HFFc6 (cell line): Measurements from ENCODE around the gene PPP2R5C. TPM values are rescaled to one million over a fixed set of nuclear protein-coding genes. Genes with fewer than 3 reads are reported as not detected.

Experiments used
- DNase-seq: peaks from one replicate; pipeline ENCODE4 v3.0.0-alpha.2; 2018
- H3K27ac Mint-ChIP-seq: 2 replicates; pipeline ENCODE4 v1.8.0; 2020; ENCODE audit warnings: mild to moderate bottlenecking, mixed read lengths
- H3K27me3 Mint-ChIP-seq: 2 replicates; pipeline ENCODE4 v1.8.0; 2021; ENCODE audit warnings: mild to moderate bottlenecking, moderate library complexity, mixed read lengths; ENCODE audit not compliant: insufficient read depth
- H3K36me3 Mint-ChIP-seq: 2 replicates; pipeline ENCODE4 v1.8.0; 2021; ENCODE audit warnings: low read depth, mixed read lengths
- H3K4me1 Mint-ChIP-seq: 2 replicates; pipeline ENCODE4 v1.8.0; 2020; ENCODE audit warnings: low read depth, mixed read lengths
- H3K4me3 Mint-ChIP-seq: 2 replicates; pipeline ENCODE4 v1.8.0; 2020; ENCODE audit warnings: mild to moderate bottlenecking, moderate library complexity, mixed read lengths
- H3K9me3 Mint-ChIP-seq: 2 replicates; pipeline ENCODE4 v1.8.0; 2020; ENCODE audit warnings: mild to moderate bottlenecking, mixed read lengths
- CTCF ChIP-seq: fragments of 200-600 bp; sonication (generic); IDR thresholded peaks from 2 replicates; pipeline ENCODE4 v1.5.0; 2021; ENCODE audit warnings: antibody characterized with exemption, mild to moderate bottlenecking
- total RNA-seq, 6 experiments: library from RNA; stranded (reverse); fragmentation: NEBNext Ultra II Directional; extraction: Animal tissue kit (Norgen Biotek cat#: 25700); gene quantifications; 2 replicates in 1 of 6; 3 replicates in 5 of 6; pipeline ENCODE4 v1.2.3, GENCODE V29; 2021

Gene PPP2R5C
- total RNA-seq, 6 experiments from 2014 or later, result 108 to 128 (median 122) TPM

- Mint-ChIP-seq H3K4me3 (no peak overlapping the region), H3K27ac (no peak overlapping the region), H3K4me1 (no peaks in the 10 kb centered on the region), H3K36me3 (peaks cover 11% of the 10 kb centered on the region), H3K9me3 (no peaks in the 10 kb centered on the region), H3K27me3 (peaks cover 8% of the 10 kb centered on the region)
- DNase-seq, result no peak
- no peak for TF ChIP-seq CTCF
Measured at GRCh38 chr14:101914083-101914482, 152.6 kb downstream of the PPP2R5C start.

- Mint-ChIP-seq H3K36me3 (peaks cover 9% of the 10 kb centered on the region), H3K4me3 (no peak overlapping the region), H3K9me3 (no peaks in the 10 kb centered on the region), H3K4me1 (no peaks in the 10 kb centered on the region), H3K27me3 (peaks cover 8% of the 10 kb centered on the region), H3K27ac (no peak overlapping the region)
- no peak for TF ChIP-seq CTCF
- DNase-seq, result no peak
Measured at GRCh38 chr14:101915871-101916815, 154.6 kb downstream of the PPP2R5C start.

GRCh38 chr14:101916816-101917412 lies 155.4 kb downstream of the PPP2R5C start:
- Mint-ChIP-seq H3K27ac (no peak overlapping the region), H3K4me1 (no peaks in the 10 kb centered on the region), H3K9me3 (no peaks in the 10 kb centered on the region), H3K27me3 (peaks cover 8% of the 10 kb centered on the region), H3K36me3 (peaks cover 16% of the 10 kb centered on the region), H3K4me3 (no peak overlapping the region)
- TF ChIP-seq CTCF, result no peak
- no peak for DNase-seq

- no peak overlapping the region for H3K27ac Mint-ChIP-seq
- no peak for DNase-seq
Measured at GRCh38 chr14:101917413-101918017, 156.0 kb downstream of the PPP2R5C start.

More at GRCh38 chr14:101917413-101918017, 156.0 kb downstream of the PPP2R5C start:
- Mint-ChIP-seq H3K27me3 (peaks cover 6% of the 10 kb centered on the region), H3K9me3 (no peaks in the 10 kb centered on the region), H3K4me3 (no peak overlapping the region), H3K36me3 (peaks cover 18% of the 10 kb centered on the region), H3K4me1 (no peaks in the 10 kb centered on the region)
- no peak for TF ChIP-seq CTCF
